Measurements from ENCODE around the gene SCAMP2.

Gene SCAMP2

DNA sequence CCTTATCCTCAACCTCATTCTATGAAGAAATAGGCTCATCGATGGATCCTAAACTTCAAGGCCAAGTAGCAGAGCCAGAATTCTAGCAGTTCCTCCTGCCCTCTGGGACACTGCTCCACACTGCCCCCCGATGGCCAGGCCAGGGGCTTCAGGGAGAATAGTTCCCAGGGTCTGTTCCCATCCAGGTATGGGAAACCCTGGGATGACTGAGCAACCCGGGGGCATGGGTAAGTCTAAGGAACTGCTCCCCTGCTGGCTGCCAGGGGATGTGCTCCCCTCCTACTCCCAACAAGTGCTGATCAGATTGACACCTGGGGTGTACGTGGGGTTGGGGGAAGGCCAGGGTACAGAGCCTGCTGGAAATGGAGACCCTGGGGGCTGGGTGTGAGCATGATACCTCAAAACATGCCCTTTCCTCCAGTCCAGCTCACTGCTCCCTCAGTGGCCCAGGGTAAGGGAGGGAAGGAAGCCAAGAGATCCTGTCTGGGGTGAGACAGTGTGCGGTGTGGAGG lies 37.8 kb downstream of the SCAMP2 start:
- H3K27ac ChIP-seq (ENCODE audit: low read depth, low read length), result no peak overlapping the region
- peaks cover 0 to 49% (median 33%) of the 10 kb centered on the region in 5 donors for H3K36me3 ChIP-seq (ENCODE audit: control insufficient read depth in 5 of 5, insufficient read depth in 5 of 5, low read length in 5 of 5)
- H3K9ac ChIP-seq (ENCODE audit: low read length in 5 of 5), result no peak overlapping the region
- peaks cover 0 to 11% (median 0%) of the 10 kb centered on the region in 5 donors for H3K4me1 ChIP-seq (ENCODE audit: control insufficient read depth in 5 of 5, insufficient read depth in 5 of 5, low read length in 5 of 5)
- no peak overlapping the region for H3K4me3 ChIP-seq (ENCODE audit: low read depth in 1 of 5, low read length in 5 of 5)
- H3K27me3 ChIP-seq (ENCODE audit: control insufficient read depth in 5 of 5, insufficient read depth in 4 of 5, low read length in 5 of 5), result peaks cover 0 to 2% (median 0%) of the 10 kb centered on the region in 5 donors
- no peaks in the 10 kb centered on the region for H3K9me3 ChIP-seq (ENCODE audit: control insufficient read depth in 5 of 5, low read length in 5 of 5)

DNA sequence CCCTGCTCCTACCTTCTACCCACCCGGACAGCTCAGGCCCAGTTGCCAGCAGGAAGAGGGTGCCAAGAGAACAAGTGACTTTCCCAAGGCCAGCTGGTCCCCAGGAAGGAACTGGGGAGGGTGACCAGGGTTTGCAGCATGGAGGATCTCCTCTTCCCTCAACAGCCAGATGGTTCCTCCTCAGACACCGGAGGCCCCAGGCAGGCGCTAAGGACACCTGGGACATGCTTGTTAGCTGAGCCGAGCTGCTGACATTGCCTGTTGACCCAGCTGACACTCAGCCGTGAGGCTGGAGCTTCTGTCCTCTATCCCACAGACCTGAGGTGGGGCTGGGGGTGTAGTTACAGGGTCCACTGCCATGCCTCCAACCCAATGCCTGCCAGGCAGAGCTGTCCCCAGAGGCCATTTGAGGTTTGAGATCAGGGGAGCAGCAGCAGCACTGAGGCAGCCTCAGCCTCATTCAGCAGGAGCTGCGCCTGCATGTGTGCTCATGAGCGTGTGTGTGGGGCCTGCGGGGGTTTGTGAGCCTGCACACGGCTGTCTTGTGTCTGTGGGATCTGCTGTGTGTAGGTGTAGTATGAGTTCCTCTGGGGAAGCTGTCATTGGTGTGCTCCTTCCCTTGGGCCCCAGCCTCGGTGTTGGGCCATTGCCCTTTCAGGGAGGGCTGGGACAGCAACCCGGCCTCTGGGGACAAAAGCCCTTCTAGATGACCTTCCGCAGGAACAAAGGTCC lies 39.6 kb downstream of the SCAMP2 start:
- Histone ChIP-seq H3K9ac (ENCODE audit: low read length in 5 of 5) (no peak overlapping the region), H3K4me1 (ENCODE audit: control insufficient read depth in 5 of 5, insufficient read depth in 5 of 5, low read length in 5 of 5) (peaks cover 0 to 11% (median 0%) of the 10 kb centered on the region in 5 donors), H3K27ac (ENCODE audit: low read depth, low read length) (no peak overlapping the region), H3K4me3 (ENCODE audit: low read depth in 1 of 5, low read length in 5 of 5) (no peak overlapping the region), H3K36me3 (ENCODE audit: control insufficient read depth in 5 of 5, insufficient read depth in 5 of 5, low read length in 5 of 5) (peaks cover 0 to 31% (median 23%) of the 10 kb centered on the region in 5 donors), H3K27me3 (ENCODE audit: control insufficient read depth in 5 of 5, insufficient read depth in 4 of 5, low read length in 5 of 5) (peaks cover 0 to 11% (median 3%) of the 10 kb centered on the region in 5 donors), H3K9me3 (ENCODE audit: control insufficient read depth in 5 of 5, low read length in 5 of 5) (no peaks in the 10 kb centered on the region)

DNA sequence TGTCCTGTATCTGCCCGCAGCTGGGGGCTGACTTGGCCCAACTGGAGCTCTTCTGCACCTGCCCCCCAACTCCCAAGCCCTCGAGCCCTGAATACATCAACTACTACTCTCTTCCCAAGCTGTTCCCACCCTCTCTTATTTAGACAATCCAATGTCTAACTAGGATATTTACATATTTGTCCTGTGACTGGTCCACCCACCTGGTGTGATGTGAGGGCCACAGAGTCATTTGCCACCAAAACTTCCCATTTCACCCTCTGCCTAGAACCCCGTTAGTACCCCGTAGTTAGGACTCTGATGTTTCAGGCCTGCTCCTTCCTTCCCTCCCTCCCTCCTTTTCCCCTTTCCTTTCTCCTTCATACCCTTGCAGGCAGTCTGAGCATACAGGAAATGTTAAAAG lies 40.3 kb downstream of the SCAMP2 start:
- Histone ChIP-seq H3K4me1 (ENCODE audit: control insufficient read depth in 5 of 5, insufficient read depth in 5 of 5, low read length in 5 of 5) (peaks cover 0 to 11% (median 0%) of the 10 kb centered on the region in 5 donors), H3K27ac (ENCODE audit: low read depth, low read length) (no peak overlapping the region), H3K36me3 (ENCODE audit: control insufficient read depth in 5 of 5, insufficient read depth in 5 of 5, low read length in 5 of 5) (peaks cover 0 to 24% (median 17%) of the 10 kb centered on the region in 5 donors), H3K4me3 (ENCODE audit: low read depth in 1 of 5, low read length in 5 of 5) (no peak overlapping the region), H3K9ac (ENCODE audit: low read length in 5 of 5) (no peak overlapping the region), H3K27me3 (ENCODE audit: control insufficient read depth in 5 of 5, insufficient read depth in 4 of 5, low read length in 5 of 5) (peaks cover 6 to 18% (median 10%) of the 10 kb centered on the region in 5 donors), H3K9me3 (ENCODE audit: control insufficient read depth in 5 of 5, low read length in 5 of 5) (no peaks in the 10 kb centered on the region)

DNA sequence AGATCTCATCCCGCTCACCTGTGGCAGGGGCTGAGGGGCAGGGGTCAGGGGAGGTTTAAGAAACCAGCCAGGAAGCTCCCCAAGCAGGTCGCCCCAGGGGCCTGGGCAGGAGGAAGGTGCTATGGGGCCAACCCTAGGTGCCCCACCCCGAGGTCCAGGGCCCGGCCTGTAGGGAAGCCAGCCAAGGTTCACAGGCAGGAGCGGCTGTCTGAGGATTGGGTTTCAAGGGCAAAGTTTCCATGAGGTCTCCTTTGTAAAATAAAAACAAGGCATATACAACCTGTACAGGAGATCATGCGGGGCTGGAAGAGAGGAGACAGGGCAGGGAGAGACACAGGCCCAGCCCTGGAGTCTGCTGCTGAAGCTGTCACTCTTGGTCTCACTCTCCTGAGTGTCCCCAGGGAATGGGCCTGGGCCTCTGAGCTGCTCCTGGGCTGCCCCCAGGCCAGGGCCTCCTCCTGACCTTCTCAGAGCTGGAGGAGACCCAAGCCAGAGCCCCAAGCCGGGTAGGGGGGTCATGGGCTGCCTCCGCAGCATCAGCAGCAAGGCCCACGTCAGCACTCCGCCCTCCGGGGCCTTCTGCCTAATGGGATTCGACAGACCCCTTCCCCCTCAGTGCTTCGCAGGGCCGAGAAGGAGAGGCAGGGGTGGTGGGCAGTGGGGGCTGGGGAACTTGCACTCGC lies 41.2 kb downstream of the SCAMP2 start:
- Histone ChIP-seq H3K27me3 (ENCODE audit: control insufficient read depth in 5 of 5, insufficient read depth in 4 of 5, low read length in 5 of 5) (peaks cover 15 to 27% (median 19%) of the 10 kb centered on the region in 5 donors), H3K36me3 (ENCODE audit: control insufficient read depth in 5 of 5, insufficient read depth in 5 of 5, low read length in 5 of 5) (peaks cover 0 to 15% (median 12%) of the 10 kb centered on the region in 5 donors), H3K9me3 (ENCODE audit: control insufficient read depth in 5 of 5, low read length in 5 of 5) (no peaks in the 10 kb centered on the region), H3K4me3 (ENCODE audit: low read depth in 1 of 5, low read length in 5 of 5) (no peak overlapping the region), H3K4me1 (ENCODE audit: control insufficient read depth in 5 of 5, insufficient read depth in 5 of 5, low read length in 5 of 5) (peaks cover 0 to 11% (median 0%) of the 10 kb centered on the region in 5 donors), H3K27ac (ENCODE audit: low read depth, low read length) (no peak overlapping the region), H3K9ac (ENCODE audit: low read length in 5 of 5) (no peak overlapping the region)

DNA sequence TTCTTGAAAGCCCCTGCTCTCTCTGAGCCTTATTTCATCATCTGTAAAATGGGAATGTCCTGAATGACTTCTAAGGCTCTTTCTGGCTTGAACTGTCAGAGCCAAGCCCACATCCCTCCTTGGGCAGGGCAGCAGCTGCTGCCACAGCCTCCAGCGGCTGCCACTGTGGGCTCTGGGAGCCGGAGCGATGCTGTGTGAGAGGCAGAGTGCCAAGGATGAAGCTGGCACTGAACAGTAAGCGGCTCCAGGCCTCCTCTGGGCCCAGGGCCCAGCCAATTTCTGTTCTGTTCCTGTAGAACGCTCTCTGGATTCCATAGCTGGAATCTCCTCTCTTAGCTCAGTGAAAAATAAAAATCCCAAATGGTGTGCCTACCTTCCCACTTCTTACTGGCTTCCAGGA lies 42.3 kb downstream of the SCAMP2 start:
- Histone ChIP-seq H3K9me3 (ENCODE audit: control insufficient read depth in 5 of 5, low read length in 5 of 5) (no peaks in the 10 kb centered on the region), H3K36me3 (ENCODE audit: control insufficient read depth in 5 of 5, insufficient read depth in 5 of 5, low read length in 5 of 5) (peaks cover 0 to 5% (median 4%) of the 10 kb centered on the region in 5 donors), H3K4me3 (ENCODE audit: low read depth in 1 of 5, low read length in 5 of 5) (no peak overlapping the region), H3K27ac (ENCODE audit: low read depth, low read length) (no peak overlapping the region), H3K27me3 (ENCODE audit: control insufficient read depth in 5 of 5, insufficient read depth in 4 of 5, low read length in 5 of 5) (peaks cover 19 to 31% (median 22%) of the 10 kb centered on the region in 5 donors), H3K4me1 (ENCODE audit: control insufficient read depth in 5 of 5, insufficient read depth in 5 of 5, low read length in 5 of 5) (peaks cover 0 to 14% (median 0%) of the 10 kb centered on the region in 5 donors), H3K9ac (ENCODE audit: low read length in 5 of 5) (no peak overlapping the region)

DNA sequence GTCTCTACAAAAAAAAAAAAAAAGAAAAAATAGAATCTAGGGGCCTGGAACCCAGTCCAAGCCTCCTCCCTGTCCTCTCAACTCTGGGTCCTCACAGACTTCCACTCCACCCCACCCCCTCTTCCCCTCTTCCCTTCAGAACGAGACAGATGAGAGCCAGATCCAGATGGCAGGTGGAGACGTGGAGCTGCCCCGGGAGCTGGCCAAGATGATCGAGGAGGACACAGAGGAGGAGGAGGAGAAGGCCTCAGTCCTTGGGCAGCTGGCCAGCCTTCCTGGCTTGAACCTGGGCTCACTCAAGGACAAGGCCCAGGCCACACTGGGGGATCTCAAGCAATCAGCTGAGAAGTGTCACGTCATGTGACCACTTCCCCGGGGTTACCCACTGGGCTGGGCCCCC lies 43.2 kb downstream of the SCAMP2 start:
- no peak overlapping the region for H3K27ac ChIP-seq (ENCODE audit: low read depth, low read length)
- H3K9ac ChIP-seq (ENCODE audit: low read length in 5 of 5), result no peak overlapping the region
- H3K9me3 ChIP-seq (ENCODE audit: control insufficient read depth in 5 of 5, low read length in 5 of 5), result no peaks in the 10 kb centered on the region
- H3K36me3 ChIP-seq (ENCODE audit: control insufficient read depth in 5 of 5, insufficient read depth in 5 of 5, low read length in 5 of 5), result no peaks in the 10 kb centered on the region
- H3K4me3 ChIP-seq (ENCODE audit: low read depth in 1 of 5, low read length in 5 of 5), result no peak overlapping the region
- peaks cover 19 to 32% (median 26%) of the 10 kb centered on the region in 5 donors for H3K27me3 ChIP-seq (ENCODE audit: control insufficient read depth in 5 of 5, insufficient read depth in 4 of 5, low read length in 5 of 5)
- peaks cover 0 to 14% (median 0%) of the 10 kb centered on the region in 5 donors for H3K4me1 ChIP-seq (ENCODE audit: control insufficient read depth in 5 of 5, insufficient read depth in 5 of 5, low read length in 5 of 5)

DNA sequence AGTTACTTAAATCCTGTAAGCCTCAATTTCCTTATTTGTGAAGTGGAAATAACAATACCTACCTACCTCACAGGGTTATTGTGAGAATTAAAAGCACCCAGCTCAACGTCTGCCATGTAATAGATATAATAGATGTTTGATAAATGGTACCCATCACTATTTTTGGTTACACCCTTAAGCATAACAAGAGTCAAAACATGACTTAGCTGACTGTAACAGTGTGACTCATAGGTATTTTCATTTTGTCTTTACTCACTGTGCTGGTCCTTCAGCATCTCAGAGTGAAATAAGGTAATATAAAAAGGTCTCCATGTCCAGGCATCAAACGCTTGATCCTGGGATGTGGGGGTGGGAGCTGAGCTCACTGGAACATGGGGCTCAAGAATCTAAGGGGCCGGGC lies 43.7 kb downstream of the SCAMP2 start:
- Histone ChIP-seq H3K9ac (ENCODE audit: low read length in 5 of 5) (no peak overlapping the region), H3K36me3 (ENCODE audit: control insufficient read depth in 5 of 5, insufficient read depth in 5 of 5, low read length in 5 of 5) (no peaks in the 10 kb centered on the region), H3K9me3 (ENCODE audit: control insufficient read depth in 5 of 5, low read length in 5 of 5) (no peaks in the 10 kb centered on the region), H3K4me3 (ENCODE audit: low read depth in 1 of 5, low read length in 5 of 5) (no peak overlapping the region), H3K4me1 (ENCODE audit: control insufficient read depth in 5 of 5, insufficient read depth in 5 of 5, low read length in 5 of 5) (peaks cover 0 to 14% (median 0%) of the 10 kb centered on the region in 5 donors), H3K27ac (ENCODE audit: low read depth, low read length) (no peak overlapping the region), H3K27me3 (ENCODE audit: control insufficient read depth in 5 of 5, insufficient read depth in 4 of 5, low read length in 5 of 5) (peaks cover 19 to 33% (median 26%) of the 10 kb centered on the region in 5 donors)

DNA sequence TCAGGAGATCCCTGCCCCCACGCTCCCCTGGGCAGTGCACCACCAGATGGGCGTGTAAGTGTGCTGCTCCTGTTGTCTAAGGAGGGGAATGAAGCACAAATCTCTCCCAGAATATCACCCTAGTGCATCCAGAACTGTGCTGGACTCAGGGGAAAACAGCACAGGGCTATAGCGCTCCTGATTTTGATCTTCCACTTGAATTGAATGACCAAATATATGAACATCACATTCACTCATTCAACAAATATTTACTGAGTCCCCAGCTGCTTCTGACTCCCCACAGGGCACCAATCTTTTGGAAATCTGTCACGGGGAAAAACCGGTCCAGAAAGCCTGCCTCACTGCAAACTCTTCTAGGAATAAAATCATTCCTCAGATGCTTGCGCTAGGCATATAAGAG lies 44.3 kb downstream of the SCAMP2 start:
- no peak overlapping the region for H3K27ac ChIP-seq (ENCODE audit: low read depth, low read length)
- H3K27me3 ChIP-seq (ENCODE audit: control insufficient read depth in 5 of 5, insufficient read depth in 4 of 5, low read length in 5 of 5), result peaks cover 19 to 35% (median 26%) of the 10 kb centered on the region in 5 donors
- H3K4me3 ChIP-seq (ENCODE audit: low read depth in 1 of 5, low read length in 5 of 5), result no peak overlapping the region
- peaks cover 0 to 14% (median 0%) of the 10 kb centered on the region in 5 donors for H3K4me1 ChIP-seq (ENCODE audit: control insufficient read depth in 5 of 5, insufficient read depth in 5 of 5, low read length in 5 of 5)
- no peaks in the 10 kb centered on the region for H3K9me3 ChIP-seq (ENCODE audit: control insufficient read depth in 5 of 5, low read length in 5 of 5)
- H3K9ac ChIP-seq (ENCODE audit: low read length in 5 of 5), result no peak overlapping the region
- H3K36me3 ChIP-seq (ENCODE audit: control insufficient read depth in 5 of 5, insufficient read depth in 5 of 5, low read length in 5 of 5), result no peaks in the 10 kb centered on the region

DNA sequence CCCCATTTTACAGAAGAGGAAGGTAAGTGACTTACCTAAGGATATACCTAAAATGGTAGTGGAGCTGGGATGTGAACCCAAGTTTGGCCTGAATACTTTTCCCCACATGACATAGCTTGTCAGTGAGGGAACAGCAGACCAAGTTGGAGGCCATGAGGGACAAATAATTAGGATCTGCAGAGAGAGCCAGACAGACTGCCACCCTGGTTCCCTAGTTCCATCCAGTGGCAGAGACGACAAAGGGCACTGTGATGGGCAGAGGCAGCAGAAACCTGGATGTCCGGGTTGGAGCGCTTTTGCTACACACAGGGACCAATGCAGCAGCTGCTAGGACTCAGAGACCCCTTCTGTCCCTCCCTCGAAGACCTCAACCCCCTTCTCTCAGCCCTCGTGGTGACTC lies 45.6 kb downstream of the SCAMP2 start:
- H3K27me3 ChIP-seq (ENCODE audit: control insufficient read depth in 5 of 5, insufficient read depth in 4 of 5, low read length in 5 of 5), result peaks cover 19 to 38% (median 26%) of the 10 kb centered on the region in 5 donors
- H3K4me3 ChIP-seq (ENCODE audit: low read depth in 1 of 5, low read length in 5 of 5), result no peak overlapping the region
- H3K9ac ChIP-seq (ENCODE audit: low read length in 5 of 5), result no peak overlapping the region
- no peaks in the 10 kb centered on the region for H3K9me3 ChIP-seq (ENCODE audit: control insufficient read depth in 5 of 5, low read length in 5 of 5)
- no peak overlapping the region for H3K27ac ChIP-seq (ENCODE audit: low read depth, low read length)
- H3K4me1 ChIP-seq (ENCODE audit: control insufficient read depth in 5 of 5, insufficient read depth in 5 of 5, low read length in 5 of 5), result peaks cover 0 to 5% (median 0%) of the 10 kb centered on the region in 5 donors
- H3K36me3 ChIP-seq (ENCODE audit: control insufficient read depth in 5 of 5, insufficient read depth in 5 of 5, low read length in 5 of 5), result no peaks in the 10 kb centered on the region

DNA sequence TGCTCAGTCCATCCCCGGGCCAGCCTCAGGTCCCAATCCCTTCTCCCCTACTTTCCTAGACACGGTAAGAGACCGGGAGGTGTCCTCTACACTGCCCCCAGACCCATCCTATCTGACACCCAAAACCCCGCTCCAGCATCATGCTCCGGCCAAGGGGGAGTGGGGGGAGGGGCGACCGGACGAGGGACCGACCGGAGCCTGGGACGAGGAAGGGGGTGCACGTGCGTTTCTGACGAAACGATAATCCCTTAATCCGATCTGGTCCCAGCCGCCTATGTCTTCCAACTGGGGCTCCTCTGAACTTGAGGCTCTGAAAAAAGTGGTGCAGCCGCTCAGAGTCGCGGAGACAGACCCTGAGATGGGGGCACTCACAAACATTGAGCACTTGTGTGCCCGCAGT lies 46.2 kb downstream of the SCAMP2 start:
- H3K9ac ChIP-seq (ENCODE audit: low read length in 5 of 5), result no peak overlapping the region
- H3K4me1 ChIP-seq (ENCODE audit: control insufficient read depth in 5 of 5, insufficient read depth in 5 of 5, low read length in 5 of 5), result peaks cover 0 to 5% (median 0%) of the 10 kb centered on the region in 5 donors
- no peaks in the 10 kb centered on the region for H3K36me3 ChIP-seq (ENCODE audit: control insufficient read depth in 5 of 5, insufficient read depth in 5 of 5, low read length in 5 of 5)
- H3K9me3 ChIP-seq (ENCODE audit: control insufficient read depth in 5 of 5, low read length in 5 of 5), result no peaks in the 10 kb centered on the region
- H3K27me3 ChIP-seq (ENCODE audit: control insufficient read depth in 5 of 5, insufficient read depth in 4 of 5, low read length in 5 of 5), result peaks cover 19 to 38% (median 26%) of the 10 kb centered on the region in 5 donors
- no peak overlapping the region for H3K4me3 ChIP-seq (ENCODE audit: low read depth in 1 of 5, low read length in 5 of 5)
- H3K27ac ChIP-seq (ENCODE audit: low read depth, low read length), result no peak overlapping the region
